ENCODE data around the gene BCL11A.

GRCh38 chr2:60560734-60561644 lies 7.5 kb upstream of the BCL11A start:
- TF ChIP-seq TEF (CRISPR knock-in tag; IDR thresholded peaks at IDR 0.05), result no peak
- TF ChIP-seq HDAC2 (CRISPR knock-in tag; IDR thresholded peaks at IDR 0.05), result no peak
- peak; percentile 52 for TF ChIP-seq CTCF (CRISPR knock-in tag; IDR thresholded peaks at IDR 0.05)

All from HepG2 (cell line).